Sigmoid colon (tissue), 7 donors: ENCODE measurements around the gene IMMP1L. TPM values are rescaled to one million over a fixed set of nuclear protein-coding genes. Genes with fewer than 3 reads are reported as not detected.

Experiments used
- DNase-seq: peaks from one replicate; pipeline ENCODE4 v3.0.0-alpha.2; 2019
- H3K27ac ChIP-seq, 4 donors: fragments of 200-600 bp; sonication (generic); one replicate each; pipeline ENCODE4 v1.5.1; 2016 to 2019; ENCODE audit warnings: mild to moderate bottlenecking in 1 of 4
- H3K27me3 ChIP-seq, 3 donors: fragments of 200-600 bp; sonication (generic); one replicate each; pipeline ENCODE4 v1.5.1; 2019; ENCODE audit warnings: mild to moderate bottlenecking in 1 of 3
- H3K36me3 ChIP-seq, 4 donors: fragments of 200-600 bp; sonication (generic); one replicate each; pipeline ENCODE4 v1.5.1; 2016 to 2019
- H3K4me1 ChIP-seq, 4 donors: fragments of 200-600 bp; sonication (generic); one replicate each; pipeline ENCODE4 v1.5.1; 2017 to 2019
- H3K4me3 ChIP-seq, 4 donors: fragments of 200-600 bp; sonication (generic); one replicate each; pipeline ENCODE4 v1.5.1; 2017 to 2019; ENCODE audit warnings: mild to moderate bottlenecking in 2 of 4, moderate library complexity in 1 of 4
- H3K9me3 ChIP-seq, 4 donors: fragments of 200-600 bp in 3 of 4; sonication (generic) in 3 of 4; one replicate each; pipeline versions ENCODE4 v1.5.1 to v1.6.1; 2013 to 2019
- EP300 ChIP-seq, 4 donors: sonication (generic); formaldehyde crosslinking; IDR thresholded peaks; one replicate each; pipeline ENCODE4 v1.6.1; 2017; ENCODE audit warnings: antibody characterized with exemption in 4 of 4
- POLR2A ChIP-seq, 2 donors: fragments of 450-650 bp; IDR thresholded peaks; one replicate each; pipeline ENCODE4 v1.6.1; 2016; ENCODE audit warnings: antibody characterized with exemption in 2 of 2, mild to moderate bottlenecking in 2 of 2, moderate library complexity in 2 of 2
- POLR2AphosphoS5 ChIP-seq, 4 donors: sonication (generic); formaldehyde crosslinking; IDR thresholded peaks; one replicate each; pipeline ENCODE4 v1.6.1; 2017; ENCODE audit warnings: antibody characterized with exemption in 4 of 4
- WGBS, 2 donors: extraction: QIAGEN DNeasy Blood & Tissue Kit; methylation state at CpG; one replicate each; pipeline ENCODE4 v1.1.7; 2013; 5-methylcytosine and 5-hydroxymethylcytosine counted together
- intact Hi-C: fragments of 100-400 bp; cut with DNase I; formaldehyde crosslinking; loops from one replicate; pipeline ENCODE4 v1.15.1; 2023
- polyA plus RNA-seq, 3 donors: library from polyadenylated mRNA; stranded (reverse); fragments of 200-250 nt; gene quantifications; one replicate each; pipeline ENCODE4 v1.2.3, GENCODE V29; 2013
- total RNA-seq, 4 donors: library from RNA; depleted of rRNA; stranded (reverse); fragments of >200 nt; gene quantifications; one replicate each; pipeline ENCODE4 v1.1.0, GENCODE V29; 2016
- TF ChIP-seq, protein P1 (sequence below), 4 experiments: fragments of 450-650 bp in 3 of 4; fragments of 200-600 bp in 1 of 4; IDR thresholded peaks; one replicate each; pipeline ENCODE4 v1.5.1; 2016 to 2019; ENCODE audit warnings: antibody characterized with exemption in 4 of 4, mild to moderate bottlenecking in 3 of 4, moderate library complexity in 2 of 4
- donor health status: healthy with polysubstance abuse.
- donor health status: Bipolar disorder and iron deficiency.
- donor health status: healthy.

Gene IMMP1L
- total and polyA plus RNA-seq, 7 donors = 6.6 to 39.0 (median 23.9) TPM

DNA sequence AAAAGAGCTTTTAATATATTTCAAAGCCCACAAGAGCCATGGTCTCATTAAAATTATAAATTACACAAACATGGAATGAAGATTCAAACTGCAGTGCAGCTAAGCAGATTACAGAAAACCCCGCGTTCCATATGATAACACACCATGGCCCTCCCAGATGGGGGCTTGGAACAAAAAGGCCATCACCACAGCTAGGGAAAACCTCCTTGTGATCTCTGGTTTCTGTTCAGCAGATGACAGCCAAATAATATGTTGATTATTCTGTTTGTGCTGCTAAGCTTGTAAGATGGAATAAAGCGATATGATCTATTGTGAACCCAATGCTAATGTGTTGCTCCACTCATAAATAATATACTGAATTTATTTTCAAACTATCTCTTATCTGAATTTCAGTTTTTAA lies 28.5 kb downstream of the IMMP1L start:
- Histone ChIP-seq H3K27ac (no peak overlapping the region), H3K4me1 (no peaks in the 10 kb centered on the region), H3K4me3 (no peak overlapping the region), H3K9me3 (no peaks in the 10 kb centered on the region), H3K27me3 (no peaks in the 10 kb centered on the region), H3K36me3 (no peaks in the 10 kb centered on the region)
- 94 to 96% methylated on average over 3 of the region's 3 CpGs for WGBS, 2 donors
- intact Hi-C loops = no loop called here
- TF ChIP-seq POLR2A (IDR thresholded peaks at IDR 0.05) (no peak), POLR2AphosphoS5 (IDR thresholded peaks at IDR 0.05) (no peak), EP300 (IDR thresholded peaks at IDR 0.05) (no peak)
- TF ChIP-seq, protein P1, sequence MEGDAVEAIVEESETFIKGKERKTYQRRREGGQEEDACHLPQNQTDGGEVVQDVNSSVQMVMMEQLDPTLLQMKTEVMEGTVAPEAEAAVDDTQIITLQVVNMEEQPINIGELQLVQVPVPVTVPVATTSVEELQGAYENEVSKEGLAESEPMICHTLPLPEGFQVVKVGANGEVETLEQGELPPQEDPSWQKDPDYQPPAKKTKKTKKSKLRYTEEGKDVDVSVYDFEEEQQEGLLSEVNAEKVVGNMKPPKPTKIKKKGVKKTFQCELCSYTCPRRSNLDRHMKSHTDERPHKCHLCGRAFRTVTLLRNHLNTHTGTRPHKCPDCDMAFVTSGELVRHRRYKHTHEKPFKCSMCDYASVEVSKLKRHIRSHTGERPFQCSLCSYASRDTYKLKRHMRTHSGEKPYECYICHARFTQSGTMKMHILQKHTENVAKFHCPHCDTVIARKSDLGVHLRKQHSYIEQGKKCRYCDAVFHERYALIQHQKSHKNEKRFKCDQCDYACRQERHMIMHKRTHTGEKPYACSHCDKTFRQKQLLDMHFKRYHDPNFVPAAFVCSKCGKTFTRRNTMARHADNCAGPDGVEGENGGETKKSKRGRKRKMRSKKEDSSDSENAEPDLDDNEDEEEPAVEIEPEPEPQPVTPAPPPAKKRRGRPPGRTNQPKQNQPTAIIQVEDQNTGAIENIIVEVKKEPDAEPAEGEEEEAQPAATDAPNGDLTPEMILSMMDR (IDR thresholded peaks at IDR 0.05) = no peak
- DNase-seq = no peak

DNA sequence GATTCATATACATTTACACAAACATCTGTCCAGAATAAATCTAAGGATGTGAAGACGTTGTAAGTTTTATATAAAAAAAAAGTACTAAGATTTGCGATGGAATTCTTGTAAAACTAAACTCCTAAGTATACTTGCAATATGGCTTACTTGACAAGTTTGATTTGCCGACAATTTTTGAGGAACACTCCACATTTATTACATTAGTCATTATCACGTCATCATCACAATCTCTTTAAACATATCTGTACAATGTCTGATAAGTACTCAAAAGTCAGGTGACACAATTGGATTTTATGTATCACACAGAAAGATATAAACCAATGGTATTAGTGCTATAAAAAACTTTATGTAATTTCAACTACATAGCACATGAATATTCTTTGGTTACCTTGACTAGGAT lies 30.4 kb downstream of the IMMP1L start:
- H3K4me3 ChIP-seq = no peak overlapping the region
- DNase-seq = no peak
- intact Hi-C loops = no loop called here
- no peaks in the 10 kb centered on the region for H3K27me3 ChIP-seq
- H3K9me3 ChIP-seq = no peaks in the 10 kb centered on the region
- WGBS, 2 donors = 93 to 95% methylated on average over 4 of the region's 4 CpGs
- TF ChIP-seq, protein P1 (IDR thresholded peaks at IDR 0.05) = no peak
- no peak for TF ChIP-seq EP300 (IDR thresholded peaks at IDR 0.05)
- no peak for TF ChIP-seq POLR2A (IDR thresholded peaks at IDR 0.05)
- TF ChIP-seq POLR2AphosphoS5 (IDR thresholded peaks at IDR 0.05) = no peak
- no peaks in the 10 kb centered on the region for H3K4me1 ChIP-seq
- H3K27ac ChIP-seq = no peak overlapping the region
- no peaks in the 10 kb centered on the region for H3K36me3 ChIP-seq

DNA sequence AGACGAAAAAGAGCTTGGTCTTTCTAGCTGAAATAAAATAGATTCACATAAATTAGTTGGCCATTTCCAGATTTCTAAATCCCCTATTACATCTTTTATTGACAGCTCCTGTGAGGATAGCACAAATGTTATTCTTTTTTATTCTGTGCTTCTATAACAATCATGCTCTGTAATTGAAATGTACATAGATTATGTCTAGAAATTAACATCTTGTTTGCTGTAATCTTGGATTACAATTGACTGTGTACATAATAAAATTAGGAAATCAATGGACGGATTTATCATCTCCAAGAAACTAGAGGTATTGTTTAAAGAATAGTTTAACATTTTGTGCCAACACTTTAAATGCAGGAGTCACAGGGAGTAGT lies 31.2 kb downstream of the IMMP1L start:
- TF ChIP-seq POLR2AphosphoS5 (IDR thresholded peaks at IDR 0.05) = no peak
- TF ChIP-seq, protein P1 (IDR thresholded peaks at IDR 0.05) = no peak
- TF ChIP-seq POLR2A (IDR thresholded peaks at IDR 0.05) = no peak
- Histone ChIP-seq H3K9me3 (no peaks in the 10 kb centered on the region), H3K27me3 (no peaks in the 10 kb centered on the region), H3K4me1 (no peaks in the 10 kb centered on the region), H3K36me3 (no peaks in the 10 kb centered on the region), H3K27ac (no peak overlapping the region), H3K4me3 (no peak overlapping the region)
- intact Hi-C loops = no loop called here
- no peak for DNase-seq
- 88 to 91% methylated on average over 2 of the region's 2 CpGs for WGBS, 2 donors

DNA sequence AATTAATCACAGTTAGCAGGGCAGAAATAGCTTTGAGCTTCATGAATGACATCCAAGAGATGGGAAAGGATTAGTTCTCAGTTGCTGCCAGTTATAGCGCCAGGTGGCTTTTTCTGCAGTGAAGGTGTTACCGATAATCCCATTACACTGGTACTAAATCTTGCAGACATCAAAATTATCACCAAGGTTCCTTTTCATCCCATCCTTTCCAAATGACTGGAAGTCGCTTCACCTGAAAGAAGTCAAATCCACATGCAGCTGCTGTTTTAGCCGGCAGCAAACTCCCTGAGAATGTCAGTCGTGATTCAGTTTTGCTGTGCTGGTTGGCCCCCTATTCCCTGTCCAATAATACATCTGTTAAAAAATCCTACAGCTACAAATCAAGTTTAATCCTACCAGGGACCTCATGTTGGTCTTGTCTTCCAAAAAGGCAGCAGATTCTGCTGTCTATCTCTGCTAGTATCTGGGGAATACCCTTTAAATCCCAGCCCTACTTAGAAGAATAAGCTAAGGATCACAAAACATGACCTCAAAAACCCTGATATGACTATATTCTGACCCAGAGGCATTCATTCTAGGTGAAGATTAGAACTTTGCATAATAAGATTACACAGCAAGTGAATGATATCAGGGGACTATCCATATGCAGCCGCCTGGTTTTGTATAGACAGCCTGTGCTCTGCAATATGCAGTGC lies 31.7 kb downstream of the IMMP1L start:
- H3K36me3 ChIP-seq = no peaks in the 10 kb centered on the region
- WGBS, 2 donors = 90 to 94% methylated on average over 6 of the region's 6 CpGs
- no peak overlapping the region for H3K4me3 ChIP-seq
- TF ChIP-seq, protein P1 (IDR thresholded peaks at IDR 0.05) = no peak
- TF ChIP-seq POLR2AphosphoS5 (IDR thresholded peaks at IDR 0.05) = no peak
- no peak for TF ChIP-seq EP300 (IDR thresholded peaks at IDR 0.05)
- TF ChIP-seq POLR2A (IDR thresholded peaks at IDR 0.05) = no peak
- intact Hi-C loops = no loop called here
- no peaks in the 10 kb centered on the region for H3K4me1 ChIP-seq
- H3K9me3 ChIP-seq = no peaks in the 10 kb centered on the region
- DNase-seq = no peak
- no peaks in the 10 kb centered on the region for H3K27me3 ChIP-seq
- no peak overlapping the region for H3K27ac ChIP-seq

DNA sequence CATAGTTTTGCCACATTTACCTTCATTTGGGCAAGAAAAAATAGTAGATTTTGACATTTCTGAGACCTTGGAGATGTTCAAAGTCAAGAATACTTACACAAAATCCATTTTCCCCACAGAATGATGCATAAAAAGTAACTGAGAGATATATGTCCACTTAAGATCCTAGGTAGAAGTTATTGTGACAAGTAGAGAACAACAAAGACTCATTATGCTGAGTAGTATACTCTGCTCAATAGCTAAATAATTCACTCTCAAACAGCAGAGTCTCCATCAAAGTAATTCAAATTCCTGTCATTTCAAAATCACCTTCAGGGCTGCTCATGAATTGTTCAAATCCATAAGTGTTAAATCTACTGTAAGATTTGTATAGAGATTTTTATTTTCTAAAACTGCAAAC lies 35.3 kb downstream of the IMMP1L start:
- Histone ChIP-seq H3K27ac (no peak overlapping the region), H3K4me1 (no peaks in the 10 kb centered on the region), H3K9me3 (no peaks in the 10 kb centered on the region), H3K27me3 (no peaks in the 10 kb centered on the region), H3K4me3 (no peak overlapping the region), H3K36me3 (no peaks in the 10 kb centered on the region)
- no peak for DNase-seq
- TF ChIP-seq EP300 (IDR thresholded peaks at IDR 0.05) = no peak
- TF ChIP-seq, protein P1 (IDR thresholded peaks at IDR 0.05) = no peak
- TF ChIP-seq POLR2AphosphoS5 (IDR thresholded peaks at IDR 0.05) = no peak
- no peak for TF ChIP-seq POLR2A (IDR thresholded peaks at IDR 0.05)
- intact Hi-C loops = no loop called here
